NB4 (cell line): ENCODE results near the gene ZKSCAN5.

Experiments used
- MYC ChIP-seq: IDR thresholded peaks from 2 replicates; pipeline ENCODE4 v1.6.1; 2011; ENCODE audit warnings: low read depth, low read length
- POLR2A ChIP-seq: IDR thresholded peaks from 2 replicates; pipeline ENCODE4 v1.6.1; 2011; ENCODE audit warnings: mild to moderate bottlenecking; ENCODE audit not compliant: insufficient read length; ENCODE audit errors: extremely low read depth
- TF ChIP-seq, protein P1 (sequence below): IDR thresholded peaks from one replicate; pipeline ENCODE4 v1.5.1; 2012; ENCODE audit warnings: low read depth, low read length

GRCh38 chr7:99557196-99557607 lies 52.7 kb downstream of the ZKSCAN5 start:
- TF ChIP-seq, protein P1, sequence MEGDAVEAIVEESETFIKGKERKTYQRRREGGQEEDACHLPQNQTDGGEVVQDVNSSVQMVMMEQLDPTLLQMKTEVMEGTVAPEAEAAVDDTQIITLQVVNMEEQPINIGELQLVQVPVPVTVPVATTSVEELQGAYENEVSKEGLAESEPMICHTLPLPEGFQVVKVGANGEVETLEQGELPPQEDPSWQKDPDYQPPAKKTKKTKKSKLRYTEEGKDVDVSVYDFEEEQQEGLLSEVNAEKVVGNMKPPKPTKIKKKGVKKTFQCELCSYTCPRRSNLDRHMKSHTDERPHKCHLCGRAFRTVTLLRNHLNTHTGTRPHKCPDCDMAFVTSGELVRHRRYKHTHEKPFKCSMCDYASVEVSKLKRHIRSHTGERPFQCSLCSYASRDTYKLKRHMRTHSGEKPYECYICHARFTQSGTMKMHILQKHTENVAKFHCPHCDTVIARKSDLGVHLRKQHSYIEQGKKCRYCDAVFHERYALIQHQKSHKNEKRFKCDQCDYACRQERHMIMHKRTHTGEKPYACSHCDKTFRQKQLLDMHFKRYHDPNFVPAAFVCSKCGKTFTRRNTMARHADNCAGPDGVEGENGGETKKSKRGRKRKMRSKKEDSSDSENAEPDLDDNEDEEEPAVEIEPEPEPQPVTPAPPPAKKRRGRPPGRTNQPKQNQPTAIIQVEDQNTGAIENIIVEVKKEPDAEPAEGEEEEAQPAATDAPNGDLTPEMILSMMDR = no peak
- no peak for TF ChIP-seq POLR2A
- TF ChIP-seq MYC = no peak
